Activated CD8-positive, alpha-beta memory T cell treated with anti-CD3 and anti-CD28 coated beads, Interleukin-2, amount 50 U/mL, for 24 hours (primary cell): ENCODE results near the gene FAM171A2.
"Not testable (repeated sequence)": the region's sequence is repeated elsewhere in the genome, so short reads cannot be mapped to it uniquely, and the experiment has no call there.

Experiments used
- DNase-seq: peaks from one replicate; pipeline ENCODE4 v3.0.0-alpha.2; 2020; ENCODE audit errors: extremely low read depth

The FAM171A2 gene

GRCh38 chr17:44383861-44384260 lies 20.2 kb upstream of the FAM171A2 start:
- DNase-seq = no peak

- DNase-seq = no peak
Measured at GRCh38 chr17:44383363-44383762, 19.7 kb upstream of the FAM171A2 start.

GRCh38 chr17:44382917-44383316 lies 19.3 kb upstream of the FAM171A2 start:
- no peak for DNase-seq

- no peak for DNase-seq
Measured at GRCh38 chr17:44381810-44382305, 18.2 kb upstream of the FAM171A2 start.

GRCh38 chr17:44380767-44381166 lies 17.1 kb upstream of the FAM171A2 start:
- DNase-seq = no peak

- DNase-seq = no peak
Measured at GRCh38 chr17:44379887-44380286, 16.2 kb upstream of the FAM171A2 start.

- DNase-seq = no peak
Measured at GRCh38 chr17:44378171-44378705, 14.6 kb upstream of the FAM171A2 start.

GRCh38 chr17:44376779-44377178 lies 13.1 kb upstream of the FAM171A2 start:
- no peak for DNase-seq

GRCh38 chr17:44376124-44376523 lies 12.5 kb upstream of the FAM171A2 start:
- no peak for DNase-seq

GRCh38 chr17:44375196-44376017 lies 11.8 kb upstream of the FAM171A2 start:
- DNase-seq = no peak

- DNase-seq = no peak
Measured at GRCh38 chr17:44374306-44375195, 10.9 kb upstream of the FAM171A2 start.

GRCh38 chr17:44372036-44372435 lies 8.4 kb upstream of the FAM171A2 start:
- no peak for DNase-seq

- DNase-seq = not testable (repeated sequence)
Measured at GRCh38 chr17:44369414-44370023, 5.9 kb upstream of the FAM171A2 start.

- not testable (repeated sequence) for DNase-seq
Measured at GRCh38 chr17:44368391-44369243, 5.0 kb upstream of the FAM171A2 start.

GRCh38 chr17:44367231-44367979 lies 3.8 kb upstream of the FAM171A2 start:
- DNase-seq = no peak

GRCh38 chr17:44365051-44365450 lies 1.4 kb upstream of the FAM171A2 start:
- not testable (repeated sequence) for DNase-seq

GRCh38 chr17:44362949-44363612 lies 572 bp downstream of the FAM171A2 start:
- DNase-seq = no peak

GRCh38 chr17:44362459-44362948 lies 1.1 kb downstream of the FAM171A2 start:
- DNase-seq = no peak
